Right lobe of liver (tissue), 6 donors: ENCODE results near the gene TPPP. TPM values are rescaled to one million over a fixed set of nuclear protein-coding genes. Genes with fewer than 3 reads are reported as not detected.
A peak's percentile ranks its signal among the peaks of the same experiment; 100 is the strongest.

Experiments
- ATAC-seq, 4 donors: fragments of 200-7000 bp; cut with Tn5 transposase; one replicate each; pipeline ENCODE4 v1.9.1; 2020; ENCODE audit warnings: mild to moderate bottlenecking in 4 of 4, moderate library complexity in 4 of 4
- DNase-seq, 3 donors: peaks; one replicate each; pipeline ENCODE4 v3.0.0-alpha.2; 2020
- H3K27ac ChIP-seq, 3 donors: fragments of 200-600 bp; one replicate each; pipeline ENCODE4 v1.8.0; 2022
- H3K27me3 ChIP-seq, 2 donors: fragments of 200-600 bp; one replicate each; pipeline ENCODE4 v1.8.0; 2022
- H3K36me3 ChIP-seq, 4 donors: fragments of 200-600 bp; sonication (generic) in 1 of 4; one replicate each; pipeline versions ENCODE4 v1.5.1 to v1.8.0; 2017 to 2022; ENCODE audit warnings: control low read depth in 1 of 4
- H3K4me1 ChIP-seq, 4 donors: fragments of 200-600 bp; sonication (generic) in 1 of 4; one replicate each; pipeline versions ENCODE4 v1.5.1 to v1.8.0; 2017 to 2022; ENCODE audit warnings: control low read depth in 1 of 4
- H3K4me3 ChIP-seq, 3 donors: fragments of 200-600 bp; one replicate each; pipeline ENCODE4 v1.8.0; 2022
- H3K9me3 ChIP-seq, 4 donors: fragments of 200-600 bp; sonication (generic) in 1 of 4; one replicate each; pipeline versions ENCODE4 v1.5.1 to v1.8.0; 2017 to 2022; ENCODE audit warnings: control low read depth in 1 of 4
- CTCF ChIP-seq, 4 donors: fragments of 200-600 bp in 3 of 4; fragments of 450-650 bp in 1 of 4; IDR thresholded peaks; one replicate each; pipeline versions ENCODE4 v1.5.1 to v1.8.0; 2016 to 2022; ENCODE audit warnings: antibody characterized with exemption in 4 of 4, mild to moderate bottlenecking in 2 of 4
- POLR2A ChIP-seq: fragments of 450-650 bp; IDR thresholded peaks from one replicate; pipeline ENCODE4 v1.6.1; 2017; ENCODE audit warnings: antibody characterized with exemption, mild to moderate bottlenecking
- WGBS: methylation state at CpG from one replicate; pipeline ENCODE4 v1.1.6; 2018; ENCODE audit warnings: low coverage, low lambda C conversion rate; ENCODE audit not compliant: insufficient coverage; ENCODE audit errors: missing lambda C conversion rate; 5-methylcytosine and 5-hydroxymethylcytosine counted together
- intact Hi-C, 2 donors: fragments of 100-400 bp; cut with DNase I; formaldehyde crosslinking; loops; one replicate each; pipeline versions ENCODE4 v1.11.2 to v1.14.1; 2022
- total RNA-seq, 6 experiments: library from RNA; depleted of rRNA in 2 of 6; stranded (reverse); fragments of >200 nt in 2 of 6; fragmentation: NEBNext Ultra II Directional in 3 of 6; extraction: Animal tissue kit (Norgen Biotek cat#: 25700) in 3 of 6; gene quantifications; one replicate each; pipeline versions ENCODE4 v1.1.0 to v1.2.4, GENCODE V29; 2016 to 2023
- donor health status: DM: no; HTN: yes; CAD: no.
- donor health status: DM: no; HTN: no; CAD: no.
- donor health status: DM: no; HTN: no; CAD: no.
- donor health status: DM: no; HTN: yes; CAD: no.
- donor health status: DM: no; HTN: yes; CAD: no.

Gene TPPP
- total RNA-seq, 6 experiments from 2014 or later, result 1.9 to 4.3 (median 2.4) TPM

- DNase-seq (no peak), ATAC-seq (no peak)
- Histone ChIP-seq H3K4me1 (no peaks in the 10 kb centered on the region), H3K36me3 (peaks cover 0 to 2% (median under 1%) of the 10 kb centered on the region in 4 donors), H3K27ac (no peak overlapping the region), H3K9me3 (no peaks in the 10 kb centered on the region), H3K4me3 (no peak overlapping the region), H3K27me3 (no peaks in the 10 kb centered on the region)
- TF ChIP-seq CTCF (IDR thresholded peaks at IDR 0.05) (no peak), POLR2A (no peak)
- WGBS, result 91% methylated on average over 13 of the region's 13 CpGs
- intact Hi-C loops, result no loop called here
Observed at GRCh38 chr5:645421-645820, 47.7 kb downstream of the TPPP start.

DNA sequence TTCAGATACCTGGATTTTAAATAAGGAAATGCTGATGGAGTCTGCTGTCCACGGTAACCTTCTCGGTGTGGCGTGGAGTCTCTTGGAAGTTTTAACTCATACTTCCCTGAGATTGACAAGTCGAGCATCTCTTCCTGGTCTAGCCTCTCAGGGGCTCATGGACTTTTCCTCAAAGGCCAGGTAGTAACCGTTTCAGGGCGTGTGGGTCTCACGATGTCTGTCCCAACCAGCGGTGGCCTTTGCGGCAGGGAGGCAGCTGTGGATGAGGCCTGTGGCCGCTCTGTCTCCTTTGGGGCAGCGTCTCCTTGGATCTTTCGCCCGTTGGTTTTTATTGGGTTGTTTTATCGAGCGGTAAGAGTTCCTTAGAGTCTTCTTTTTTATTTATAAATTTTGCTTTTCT is 48.2 kb downstream of the TPPP start:
- no peak overlapping the region for H3K4me3 ChIP-seq
- no peak for TF ChIP-seq CTCF (IDR thresholded peaks at IDR 0.05)
- TF ChIP-seq POLR2A, result no peak
- no peaks in the 10 kb centered on the region for H3K9me3 ChIP-seq
- no peak overlapping the region for H3K27ac ChIP-seq
- intact Hi-C loops, result no loop called here
- ATAC-seq (no peak), DNase-seq (no peak)
- H3K4me1 ChIP-seq, result no peaks in the 10 kb centered on the region
- no peaks in the 10 kb centered on the region for H3K27me3 ChIP-seq
- WGBS, result 98% methylated on average over 12 of the region's 15 CpGs
- peaks cover 0 to 2% (median under 1%) of the 10 kb centered on the region in 4 donors for H3K36me3 ChIP-seq

DNA sequence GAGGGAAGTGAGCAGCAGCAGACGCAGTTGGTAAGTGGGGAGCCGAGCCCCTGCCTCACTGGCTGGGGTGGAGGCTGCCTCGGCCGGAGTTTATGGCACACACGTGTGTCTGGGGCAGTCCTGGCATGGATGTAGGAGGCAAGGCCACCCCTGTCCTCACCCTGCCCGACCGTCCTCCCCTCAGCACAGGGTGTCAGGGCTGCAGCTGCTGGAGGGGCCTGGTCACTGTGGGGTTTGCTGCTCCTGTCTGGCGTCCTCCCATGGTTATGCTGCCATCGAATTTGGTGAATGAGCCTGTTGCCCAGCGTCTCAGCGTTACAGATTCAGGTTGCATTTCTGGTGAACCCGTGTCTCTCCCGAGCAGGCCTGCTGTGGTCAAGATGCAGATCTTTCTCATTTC is 48.6 kb downstream of the TPPP start:
- TF ChIP-seq CTCF (IDR thresholded peaks at IDR 0.05), result no peak
- no peak for TF ChIP-seq POLR2A
- no peak for DNase-seq
- H3K4me3 ChIP-seq, result no peak overlapping the region

DNA sequence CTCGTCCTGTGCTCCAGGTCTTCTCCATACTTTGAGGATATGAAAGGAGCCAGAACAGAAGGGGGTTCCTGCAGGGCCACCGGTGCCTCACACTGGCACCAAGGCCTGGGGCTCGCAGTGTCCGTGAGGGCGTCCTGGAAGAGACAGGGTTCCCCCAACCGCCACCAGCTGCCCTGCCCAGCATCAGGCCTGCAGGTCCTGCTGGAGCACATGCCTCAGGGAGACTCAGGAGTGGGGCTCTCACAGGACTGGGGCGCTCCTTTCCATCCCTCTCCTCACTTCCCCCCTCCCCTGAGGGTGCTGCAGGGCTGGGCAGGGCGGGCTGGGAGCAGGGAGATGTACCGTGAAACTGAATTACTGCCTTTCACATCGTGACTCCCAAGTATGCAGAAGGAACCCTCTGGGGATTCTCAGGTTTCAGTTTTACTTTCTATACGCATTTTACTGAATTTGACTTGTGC is 49.3 kb downstream of the TPPP start:
- intact Hi-C loops, result no loop called here

More for the DNA sequence above, 48.6 kb downstream of the TPPP start:
- no peak overlapping the region for H3K27ac ChIP-seq
- WGBS, result 76% methylated on average over 3 of the region's 13 CpGs
- peaks cover 0 to 2% (median under 1%) of the 10 kb centered on the region in 4 donors for H3K36me3 ChIP-seq
- H3K4me1 ChIP-seq, result no peaks in the 10 kb centered on the region
- no peaks in the 10 kb centered on the region for H3K9me3 ChIP-seq
- intact Hi-C loops, result no loop called here
- no peak for ATAC-seq
- H3K27me3 ChIP-seq, result no peaks in the 10 kb centered on the region

More for the DNA sequence above, 49.3 kb downstream of the TPPP start:
- ATAC-seq (peak in 1 of 4 donors; percentile 17), DNase-seq (peak in 1 of 3 donors; percentile 10)
- no peaks in the 10 kb centered on the region for H3K4me1 ChIP-seq
- no peaks in the 10 kb centered on the region for H3K27me3 ChIP-seq
- H3K4me3 ChIP-seq, result no peak overlapping the region
- 78% methylated on average over 4 of the region's 11 CpGs for WGBS
- H3K36me3 ChIP-seq, result peaks cover 0 to 2% (median under 1%) of the 10 kb centered on the region in 4 donors
- H3K27ac ChIP-seq, result no peak overlapping the region
- no peaks in the 10 kb centered on the region for H3K9me3 ChIP-seq
- TF ChIP-seq CTCF (IDR thresholded peaks at IDR 0.05) (no peak), POLR2A (no peak)
